T1000 (cell line): ENCODE data around the gene CHKB.

Experiments used
- DNase-seq: peaks from one replicate; lab custom pipeline; 2025; ENCODE audit warnings: mixed read lengths; lab: John Stamatoyannopoulos, UW

CHKB gene

GRCh38 chr22:50574383-50574755 is 8.3 kb downstream of the CHKB start:
- DNase-seq: no peak

- no peak for DNase-seq
These were observed 8.9 kb downstream of the CHKB start for GRCh38 chr22:50573491-50574382.

- no peak for DNase-seq
These were observed 9.7 kb downstream of the CHKB start for GRCh38 chr22:50572965-50573364.

DNA sequence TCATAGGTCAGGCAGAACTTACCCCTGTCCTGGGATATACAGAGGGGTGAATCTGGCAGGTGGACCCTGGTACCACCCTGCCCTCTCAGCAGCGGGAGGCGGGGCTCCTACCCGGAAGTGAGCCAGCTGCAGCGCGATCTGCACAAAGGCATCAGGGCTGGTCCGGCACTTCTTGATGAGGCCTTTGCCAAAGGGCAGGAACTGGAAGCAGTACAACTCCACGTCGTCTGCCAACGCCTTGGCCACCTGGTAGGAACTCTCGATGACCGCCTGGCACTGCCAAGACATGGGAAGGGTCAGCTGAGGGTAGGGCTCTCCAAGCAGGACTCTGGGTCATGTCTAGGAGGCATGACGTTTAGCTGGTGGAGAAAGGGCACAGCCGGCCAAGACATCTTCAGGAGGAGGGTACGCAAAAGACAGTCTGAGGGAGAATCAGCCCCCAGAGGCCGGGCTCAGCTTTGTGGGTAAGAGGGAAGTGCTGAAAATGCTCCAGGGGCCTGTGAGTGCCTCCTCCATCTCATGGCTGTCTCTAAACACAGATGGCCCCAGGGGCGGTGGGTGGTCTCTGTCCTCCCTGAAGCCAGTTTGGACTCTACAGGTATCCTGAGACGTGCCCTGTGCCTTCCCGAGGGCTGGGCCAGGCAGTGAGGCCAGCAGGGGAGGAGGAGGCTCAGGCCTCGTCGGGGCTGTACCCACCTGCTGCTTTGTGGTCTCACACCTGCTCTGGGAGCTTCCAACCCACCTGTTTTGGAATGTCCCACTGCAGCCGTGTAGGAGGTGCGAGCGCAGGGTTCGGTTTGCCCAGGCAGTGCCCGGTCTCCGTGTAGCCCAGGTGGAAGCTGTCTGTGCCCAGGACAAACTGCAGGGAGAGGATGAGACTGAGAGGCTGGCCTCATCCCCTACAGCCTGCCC is 11.1 kb downstream of the CHKB start:
- DNase-seq: no peak

- no peak for DNase-seq
These were observed 11.8 kb downstream of the CHKB start for GRCh38 chr22:50570861-50571260.

DNA sequence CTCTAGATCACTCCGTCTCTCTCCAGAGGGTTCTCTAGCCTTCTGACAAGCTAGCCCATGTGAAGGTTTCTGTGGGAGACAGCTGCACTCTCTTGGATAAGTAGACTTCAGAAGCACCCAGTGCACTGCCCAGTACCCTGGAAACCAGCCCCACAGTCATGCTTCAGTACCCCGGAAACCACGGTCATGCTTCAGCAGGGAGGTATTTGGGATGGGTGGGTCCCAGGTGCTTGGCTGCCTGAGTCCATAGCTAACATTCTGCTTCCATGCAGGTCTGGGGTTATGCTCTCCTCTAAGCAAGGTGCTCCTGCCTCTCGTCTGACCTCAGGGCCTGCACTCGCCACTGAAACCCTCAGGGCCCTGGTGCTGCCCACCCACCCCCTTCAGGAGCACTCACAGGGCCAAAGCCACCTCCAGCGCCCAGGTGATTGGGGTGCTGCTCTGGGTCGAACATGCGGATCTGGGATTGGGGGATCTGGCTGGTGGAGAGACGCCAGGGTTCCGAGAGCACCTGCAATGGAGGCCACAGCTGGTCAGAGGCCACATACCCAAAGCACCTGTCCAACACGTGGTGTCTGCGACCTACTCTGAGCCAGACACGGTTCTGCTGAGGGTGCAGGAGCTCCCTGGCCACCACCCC is 12.6 kb downstream of the CHKB start:
- DNase-seq: no peak

DNA sequence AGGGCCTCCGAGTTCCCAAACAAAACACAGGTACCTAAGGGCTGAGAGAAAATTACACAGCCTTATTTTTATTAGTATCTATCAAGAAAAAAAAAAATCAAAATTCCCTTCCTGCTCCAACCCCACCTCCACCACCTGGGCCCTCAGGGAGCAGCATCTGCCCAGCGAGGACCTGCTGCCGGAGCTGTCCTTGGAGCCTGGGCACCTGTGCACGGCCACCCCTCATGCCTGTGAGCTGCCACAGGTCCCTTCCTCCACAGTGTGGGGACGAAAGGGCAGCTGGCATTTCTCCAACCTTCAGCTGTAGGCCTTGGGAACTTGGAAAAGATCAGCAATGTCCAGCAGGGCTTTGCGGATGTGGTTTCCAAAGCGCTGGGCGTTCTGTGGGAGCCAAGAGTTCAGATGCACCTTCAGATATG is 13.6 kb downstream of the CHKB start:
- no peak for DNase-seq

- DNase-seq: no peak
These were observed 14.0 kb downstream of the CHKB start for GRCh38 chr22:50568626-50569025.

DNA sequence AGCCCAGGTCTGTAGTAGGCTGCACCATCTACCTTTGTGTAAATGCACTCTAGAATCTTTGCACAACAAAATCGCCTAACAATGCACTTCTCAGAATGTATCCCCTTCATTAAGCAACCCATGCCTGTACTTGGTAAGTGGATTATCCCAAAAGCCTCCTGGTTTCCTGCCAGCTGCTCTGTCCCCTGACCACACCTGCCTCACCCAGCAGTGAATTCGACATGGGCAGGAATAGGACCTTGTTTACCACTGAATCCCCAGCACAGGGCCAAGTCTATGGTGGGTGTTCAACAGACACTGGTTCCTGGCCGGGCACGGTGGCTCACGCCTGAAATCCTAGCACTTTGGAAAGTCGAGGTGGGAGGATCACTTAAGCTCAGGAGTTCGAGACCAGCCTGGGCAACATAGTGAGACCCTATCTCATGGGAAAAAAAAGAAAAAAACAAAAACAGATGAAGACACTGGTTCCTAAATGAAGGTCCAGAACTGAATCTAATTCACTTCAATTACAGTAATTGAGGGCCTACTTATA is 14.9 kb downstream of the CHKB start:
- DNase-seq: no peak

DNA sequence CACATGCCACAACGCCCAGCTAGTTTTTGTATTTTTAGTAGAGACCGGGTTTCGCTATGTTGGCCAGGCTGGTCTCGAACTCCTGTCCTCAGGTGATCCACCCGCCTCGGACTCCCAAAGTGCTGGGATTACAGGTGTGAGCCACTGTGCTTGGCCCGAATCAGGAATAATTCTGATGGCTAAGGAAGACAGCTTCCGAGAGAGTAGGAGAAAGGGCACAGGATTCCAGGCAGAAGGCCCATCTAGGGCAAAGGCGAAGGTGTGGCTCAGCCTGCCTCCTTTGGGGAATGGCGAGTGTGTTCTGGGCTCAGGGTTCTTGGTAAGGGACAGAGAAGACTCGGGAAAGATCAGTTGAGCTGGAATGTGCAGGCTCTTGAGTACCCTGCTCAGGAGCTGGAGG is 18.4 kb downstream of the CHKB start:
- no peak for DNase-seq

DNA sequence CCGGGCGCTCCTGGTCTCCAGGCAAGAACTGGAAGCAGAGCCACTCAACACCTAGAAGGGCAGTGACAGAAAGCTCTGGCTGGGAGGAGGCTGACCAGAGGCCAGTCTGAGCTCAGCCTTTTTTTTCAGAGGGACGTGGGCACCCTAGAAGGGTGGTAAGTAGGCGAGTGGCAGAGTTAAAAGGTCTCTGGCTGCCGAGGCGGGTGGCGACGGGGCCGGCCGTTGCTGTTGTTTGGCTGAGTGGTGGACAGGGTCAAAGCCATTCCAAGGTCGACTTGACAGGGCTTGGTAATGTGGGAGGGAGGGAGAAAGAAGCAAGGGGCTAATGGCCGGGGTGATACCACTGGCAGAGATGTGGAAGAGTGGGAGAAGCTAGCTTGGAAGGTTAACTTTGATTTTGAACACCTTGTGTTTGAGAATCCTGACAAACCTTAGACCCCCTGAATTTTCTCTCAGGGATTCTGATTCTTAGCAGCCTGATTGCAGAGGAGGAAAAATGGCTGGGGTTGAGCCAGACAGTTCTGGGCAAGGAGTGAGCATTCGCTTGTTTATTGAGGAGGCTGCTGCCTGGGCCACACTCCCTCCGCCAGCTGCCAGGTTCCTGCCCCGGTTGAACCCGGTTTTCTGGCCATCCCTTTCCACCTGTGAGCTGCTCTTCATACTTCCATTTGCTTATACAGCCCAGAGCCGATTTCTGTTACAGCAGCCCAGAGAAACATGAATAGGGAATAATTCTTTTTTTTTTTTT is 19.1 kb downstream of the CHKB start:
- no peak for DNase-seq

DNA sequence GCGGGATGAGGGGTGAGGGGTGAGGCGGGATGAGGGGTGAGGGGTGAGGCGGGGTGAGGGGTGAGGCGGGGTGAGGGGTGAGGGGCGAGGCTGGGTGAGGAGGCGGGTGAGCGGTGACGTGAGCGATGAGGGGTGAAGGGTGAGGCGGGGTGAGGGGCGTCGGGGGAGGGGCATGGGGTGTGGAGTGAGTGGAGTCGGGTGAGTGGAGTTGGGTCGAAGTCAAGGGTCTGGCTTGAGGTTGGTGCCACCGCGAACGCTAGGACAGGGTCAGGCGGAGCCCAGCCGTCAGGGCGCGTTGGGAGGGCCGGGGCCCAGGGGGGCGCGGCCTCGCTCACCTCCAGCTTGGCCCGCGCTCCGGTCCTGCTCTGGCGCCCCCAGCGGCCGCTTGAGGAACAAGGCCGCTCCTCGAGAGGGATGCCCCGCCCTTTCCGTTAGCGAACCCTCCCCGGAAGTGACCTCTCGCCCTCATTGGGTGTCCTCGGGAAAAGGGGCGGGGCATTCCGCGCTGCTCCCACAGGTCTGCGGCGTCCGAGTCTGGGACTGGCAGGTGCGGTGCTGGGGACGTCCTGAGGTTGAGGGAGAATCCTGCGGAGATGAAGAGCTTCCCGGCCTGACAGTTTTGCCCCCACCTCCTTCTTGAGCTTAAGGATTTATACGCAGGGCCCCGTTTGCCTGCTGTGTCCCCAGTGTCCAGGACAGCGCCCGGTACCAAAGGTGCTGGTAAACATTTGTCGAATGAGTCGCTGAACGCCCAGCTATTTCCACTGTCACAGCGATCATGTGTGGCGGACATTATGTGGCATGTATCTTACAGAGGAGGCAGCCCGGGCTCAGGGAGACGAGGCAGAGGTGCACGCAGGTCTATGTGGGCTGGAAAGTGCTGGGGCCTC is 19.9 kb downstream of the CHKB start, which contains the start of gene SYCE3:
Gene SYCE3 (minus strand): TSS at position 397 of the 890 bp plus-strand sequence. CDS start 6,514 bp downstream, outside the sequence.
- peak; percentile 86 for DNase-seq

GRCh38 chr22:50561401-50562358 is 21.0 kb downstream of the CHKB start:
- DNase-seq: no peak

DNA sequence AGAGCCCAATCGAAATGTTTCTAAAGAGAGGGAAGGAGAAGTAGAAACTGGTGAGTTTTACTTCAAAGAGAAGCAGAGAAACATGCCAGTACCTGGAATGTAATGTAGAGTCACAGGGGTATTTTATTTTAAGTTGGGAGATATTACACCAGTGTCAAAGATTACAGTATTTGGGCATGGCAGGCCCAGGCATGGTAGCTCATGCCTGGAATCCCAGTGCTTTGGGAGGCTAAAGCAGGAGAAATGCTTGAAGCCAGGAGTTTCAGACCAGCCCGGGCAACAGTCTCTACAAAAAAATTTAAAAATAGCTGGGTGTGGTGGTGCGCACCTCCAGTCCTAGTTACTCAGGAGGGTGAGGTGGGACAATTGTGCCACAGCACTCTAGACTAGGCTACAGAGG is 22.6 kb downstream of the CHKB start:
- no peak for DNase-seq

DNA sequence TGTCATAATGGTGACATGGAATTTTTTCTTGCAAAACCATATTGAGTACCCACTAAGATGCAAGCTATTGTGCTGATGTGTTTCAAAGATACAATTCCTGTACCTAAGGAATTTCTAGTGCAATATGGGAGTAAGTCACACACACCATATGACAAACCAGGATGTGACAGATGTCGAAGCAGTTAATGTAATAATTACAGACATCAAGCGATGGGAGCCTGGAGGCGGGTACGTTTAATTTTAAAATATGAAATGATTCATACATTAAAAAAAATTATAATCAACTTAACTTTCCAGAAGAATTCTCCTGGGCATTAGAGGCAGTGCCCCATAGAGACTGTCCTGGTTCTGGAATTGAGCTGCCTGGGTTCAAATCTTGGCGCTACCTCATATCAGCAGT is 25.9 kb downstream of the CHKB start:
- DNase-seq: no peak

GRCh38 chr22:50553310-50553709 is 29.3 kb downstream of the CHKB start:
- DNase-seq: no peak

GRCh38 chr22:50551160-50551752 is 31.4 kb downstream of the CHKB start:
- DNase-seq: no peak

- no peak for DNase-seq
These were observed 32.3 kb downstream of the CHKB start for GRCh38 chr22:50550395-50550794.
